GM18526 (cell line): ENCODE measurements around the gene ADCYAP1.

Source experiments
- POLR2A ChIP-seq: IDR thresholded peaks from 3 replicates; pipeline ENCODE4 v1.6.1; 2011; ENCODE audit not compliant: insufficient read length; ENCODE audit errors: extremely low read depth

The ADCYAP1 gene

DNA sequence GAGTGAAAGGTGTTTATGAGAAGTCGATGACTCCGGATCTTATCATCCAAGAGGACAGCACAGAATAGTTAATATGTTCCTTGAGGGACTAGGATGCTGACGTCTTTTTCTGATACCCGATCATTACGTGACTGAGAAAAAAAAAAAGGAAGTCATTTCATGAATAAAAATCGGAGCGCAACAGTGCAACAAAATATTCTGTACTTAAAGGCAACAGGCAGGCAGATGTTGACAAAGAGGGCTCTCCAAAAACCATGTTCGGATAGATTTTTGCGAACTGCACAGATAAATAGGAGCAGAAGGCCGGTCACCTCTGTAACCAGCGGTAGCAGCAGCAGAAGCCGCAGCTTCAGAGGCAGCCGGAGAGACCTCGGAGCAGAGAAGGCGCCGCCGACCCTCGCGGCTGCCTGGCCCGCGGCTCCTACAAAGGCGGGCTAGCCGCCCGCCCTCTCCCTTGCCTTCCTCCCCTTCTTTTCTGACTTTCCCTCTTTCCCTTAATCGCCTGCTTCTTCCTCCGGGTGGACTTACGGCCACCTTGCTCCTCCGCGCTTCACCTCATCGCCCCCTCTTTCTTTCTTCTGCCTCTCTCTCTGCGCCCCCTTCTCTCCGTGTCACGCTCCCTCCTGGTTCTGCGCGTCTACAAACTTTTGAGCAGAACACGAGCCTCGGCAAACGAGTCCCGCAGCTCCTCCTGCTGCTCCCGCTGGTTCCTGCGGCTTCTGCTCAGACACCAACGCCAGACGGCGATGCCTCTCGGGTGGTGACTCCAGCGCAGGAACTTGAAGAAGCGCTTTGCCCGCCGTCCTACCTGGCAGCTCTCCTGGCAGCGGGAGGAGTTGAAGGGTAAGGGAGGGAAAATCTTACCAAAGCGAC, at the start of gene ADCYAP1:
Gene ADCYAP1 (plus strand): TSS at position 654 of the 873 bp plus-strand sequence. CDS start 516 bp downstream, outside the sequence.
- no peak for TF ChIP-seq POLR2A

DNA sequence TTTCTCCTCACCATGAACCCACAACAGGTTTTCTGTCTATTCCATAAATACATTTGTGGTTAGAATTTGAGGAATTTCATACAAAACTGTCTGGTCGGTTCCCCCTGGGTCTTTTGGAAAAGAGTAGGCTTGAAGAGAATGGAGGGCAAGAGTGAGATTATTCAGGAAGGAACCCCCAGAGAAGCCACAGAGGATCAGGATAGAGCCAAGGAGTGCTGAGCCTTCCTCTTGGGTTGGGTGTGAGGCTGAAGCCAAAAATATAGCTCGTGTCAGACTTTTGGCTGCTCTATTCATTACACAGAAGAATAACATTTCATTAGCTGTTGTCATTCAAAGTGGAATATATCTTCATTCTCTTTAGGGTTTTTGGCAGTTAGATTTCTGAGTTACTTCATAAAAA, 46.7 kb upstream of the ADCYAP1 start:
- no peak for TF ChIP-seq POLR2A

DNA sequence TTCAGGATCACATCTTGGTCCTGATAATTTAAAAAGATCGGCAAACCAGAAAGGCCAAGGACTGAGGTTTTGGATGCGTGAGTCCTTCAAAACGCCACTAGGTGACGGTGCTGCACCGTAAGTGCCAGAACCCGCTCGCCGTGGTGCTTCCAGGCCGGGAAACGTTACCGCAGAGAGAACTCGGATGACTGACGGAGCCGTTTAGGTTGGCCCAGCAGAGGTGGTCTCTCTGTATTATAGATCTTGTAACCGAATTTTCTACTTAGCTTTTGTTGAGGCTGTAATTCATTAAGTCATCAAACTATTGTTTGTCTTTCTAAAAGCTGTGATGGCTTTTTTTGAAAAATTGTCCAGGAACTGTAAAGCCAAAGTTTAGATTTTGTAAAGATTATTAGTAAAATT, 39.8 kb upstream of the ADCYAP1 start:
- no peak for TF ChIP-seq POLR2A

DNA sequence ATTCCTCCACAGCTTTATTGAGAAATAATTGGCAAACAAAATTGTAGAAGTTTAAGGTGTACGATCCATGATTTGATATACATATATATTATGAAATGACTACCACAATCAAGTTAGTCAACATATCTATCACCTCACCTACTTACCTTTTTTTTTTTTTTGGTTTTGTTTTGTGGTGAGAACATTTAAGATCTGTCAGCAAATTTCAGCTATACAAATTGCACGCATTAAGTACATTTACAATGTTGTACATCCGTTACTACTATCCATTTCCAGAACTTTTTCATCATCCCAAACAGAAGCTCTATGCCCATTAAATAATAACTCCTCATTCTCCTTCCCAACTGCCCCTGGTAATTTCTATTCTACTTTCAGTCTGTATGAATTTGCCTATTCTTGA, 37.4 kb upstream of the ADCYAP1 start:
- TF ChIP-seq POLR2A: no peak

DNA sequence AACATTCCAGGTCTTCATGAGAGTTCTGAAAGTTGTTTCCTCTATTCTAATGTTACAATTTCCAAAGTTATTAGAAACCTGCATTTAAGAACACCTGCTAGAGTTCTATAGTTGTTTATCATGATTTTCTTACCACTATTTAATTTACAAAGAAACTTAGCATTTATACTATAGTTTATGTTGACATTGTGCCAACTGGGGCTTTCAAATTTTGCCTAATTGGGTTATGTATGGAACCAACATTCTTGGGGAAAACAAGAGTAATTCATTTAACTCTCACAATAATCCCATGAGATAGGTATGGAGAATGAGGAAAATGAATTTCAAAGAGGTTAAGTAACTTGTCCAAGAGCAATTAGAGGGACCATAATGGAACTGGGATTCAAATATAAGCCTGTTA, 28.8 kb upstream of the ADCYAP1 start:
- TF ChIP-seq POLR2A: no peak

DNA sequence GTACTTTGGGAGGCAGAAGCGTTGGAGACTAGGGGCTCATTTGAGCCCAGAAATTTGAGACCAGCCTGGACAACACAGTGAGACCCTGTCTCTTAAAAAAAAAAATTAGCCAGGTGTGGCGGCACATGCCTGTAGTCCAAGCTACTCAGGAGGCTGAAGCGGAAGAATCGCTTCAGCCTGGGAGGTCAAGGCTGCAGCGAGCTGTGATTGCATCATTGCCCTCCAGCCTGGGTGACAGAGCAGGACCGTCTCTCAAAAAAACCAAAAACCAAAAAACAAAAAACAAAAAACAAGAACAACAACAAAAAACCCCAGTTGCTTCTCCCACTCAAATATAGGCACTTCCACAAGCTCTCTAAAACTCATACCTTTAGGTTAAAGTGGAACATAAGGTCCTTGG, 27.4 kb upstream of the ADCYAP1 start:
- no peak for TF ChIP-seq POLR2A

DNA sequence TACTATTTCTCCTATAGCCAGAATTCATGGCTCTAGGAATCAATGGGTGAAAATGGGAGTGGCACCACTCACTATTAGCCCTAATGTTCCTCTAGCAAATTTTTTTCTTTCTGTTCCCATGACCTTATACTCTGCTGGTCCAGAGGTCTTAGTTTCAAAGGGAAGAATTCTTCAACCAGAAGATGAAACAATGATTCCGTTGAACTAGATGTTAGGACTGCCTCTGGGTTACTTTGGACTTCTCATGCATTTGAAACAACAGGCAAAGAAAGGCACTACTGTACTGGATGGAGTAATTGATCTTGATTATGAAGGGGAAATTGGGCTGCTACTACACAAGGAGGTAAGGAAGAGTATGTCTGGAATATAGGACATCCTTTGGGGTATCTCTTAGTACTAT, 18.6 kb upstream of the ADCYAP1 start:
- no peak for TF ChIP-seq POLR2A

DNA sequence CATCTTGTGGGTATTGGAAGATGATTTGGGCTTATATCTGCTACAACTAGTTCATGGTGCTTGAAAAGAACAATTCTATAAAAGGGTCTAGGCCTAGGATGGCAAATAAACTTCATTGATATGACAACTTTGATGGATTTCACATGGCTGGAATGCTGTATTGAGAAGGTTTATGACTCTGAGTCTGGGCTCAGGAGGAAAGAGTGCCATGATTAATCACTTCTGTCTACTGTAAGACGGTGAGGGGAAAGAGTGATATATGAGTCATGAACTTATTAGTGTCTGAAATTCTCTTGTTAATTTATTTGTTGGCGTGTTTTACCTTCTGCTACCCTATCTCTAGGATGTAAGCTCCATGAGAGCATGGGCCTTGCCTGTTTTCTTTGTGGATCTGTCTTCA, 17.0 kb upstream of the ADCYAP1 start:
- no peak for TF ChIP-seq POLR2A

DNA sequence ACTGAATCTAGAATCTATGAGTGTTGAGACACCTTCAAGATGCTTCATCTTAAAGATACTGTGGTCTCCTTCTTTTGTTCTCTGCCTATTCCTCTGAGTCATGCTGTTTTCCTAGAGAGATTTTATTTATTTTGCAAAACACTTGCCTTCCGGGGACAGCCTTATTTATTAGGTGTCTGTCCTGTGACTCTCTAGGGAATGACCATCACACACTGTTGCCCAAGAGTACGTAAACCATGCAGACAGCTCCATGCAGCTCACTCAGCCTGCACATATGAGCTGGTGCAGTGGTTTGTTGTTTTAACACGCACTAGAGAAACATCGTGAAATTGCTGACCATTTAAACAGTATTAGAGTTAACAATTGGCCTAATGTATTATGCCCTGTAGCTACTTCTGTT, 12.4 kb upstream of the ADCYAP1 start:
- no peak for TF ChIP-seq POLR2A

DNA sequence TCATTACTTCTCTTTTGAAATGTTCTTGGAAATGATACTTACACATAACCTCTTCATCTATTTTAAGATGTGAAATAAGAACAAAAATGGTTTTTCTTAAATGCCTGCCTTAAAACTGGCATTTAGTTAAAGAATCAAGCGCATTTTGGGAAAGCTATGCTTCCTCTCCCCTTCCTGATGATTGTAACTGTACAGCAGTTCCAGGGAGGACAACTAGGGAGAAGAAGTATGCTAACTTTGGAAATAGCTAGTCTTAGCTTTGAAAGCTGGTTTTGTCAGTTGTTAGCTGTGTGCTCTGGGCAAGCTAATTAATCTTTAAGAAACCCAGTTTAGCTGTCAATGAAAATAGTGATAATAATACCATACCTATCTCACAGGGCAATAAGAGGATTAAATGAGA, 8.4 kb upstream of the ADCYAP1 start:
- TF ChIP-seq POLR2A: no peak

DNA sequence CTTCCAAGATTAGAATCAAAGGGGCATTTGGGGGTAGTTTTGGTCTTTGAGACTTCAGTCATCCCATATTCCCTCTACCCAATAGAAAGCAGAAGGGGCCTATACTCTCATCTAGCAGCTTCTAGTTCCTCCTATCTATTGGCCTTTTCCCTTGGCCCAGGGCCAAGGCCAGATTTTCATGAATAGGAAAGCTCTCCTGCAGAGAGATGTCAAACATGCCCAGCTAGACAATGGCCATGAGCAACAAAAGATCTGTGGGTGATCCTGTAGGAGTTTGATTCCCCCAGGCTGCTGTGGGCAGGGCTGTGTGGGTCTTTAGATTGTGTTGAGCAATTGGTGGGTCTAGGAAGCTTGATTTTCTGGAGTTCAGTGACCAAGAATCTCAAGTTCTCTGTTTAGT, 2.9 kb upstream of the ADCYAP1 start:
- TF ChIP-seq POLR2A: no peak

DNA sequence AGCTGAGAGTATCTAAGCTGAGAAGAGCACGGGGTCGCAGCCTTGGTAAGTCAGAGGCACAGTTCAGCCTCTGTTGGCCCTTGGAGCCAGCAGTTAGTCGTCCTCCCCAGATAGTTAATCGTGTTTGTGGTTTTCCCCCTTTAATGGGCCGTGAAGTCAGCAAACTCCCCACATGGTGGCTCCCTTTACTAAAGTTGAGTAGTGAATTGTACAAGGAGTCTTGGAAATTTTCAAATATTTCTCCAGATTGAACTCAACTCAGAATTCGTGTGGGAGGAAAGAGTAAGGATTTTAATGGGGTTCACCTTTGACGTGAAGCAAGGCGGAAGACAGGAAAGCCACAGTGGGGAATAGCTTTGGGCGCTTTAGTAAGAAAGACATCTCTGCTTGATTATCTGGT, 2.4 kb upstream of the ADCYAP1 start:
- TF ChIP-seq POLR2A: no peak

DNA sequence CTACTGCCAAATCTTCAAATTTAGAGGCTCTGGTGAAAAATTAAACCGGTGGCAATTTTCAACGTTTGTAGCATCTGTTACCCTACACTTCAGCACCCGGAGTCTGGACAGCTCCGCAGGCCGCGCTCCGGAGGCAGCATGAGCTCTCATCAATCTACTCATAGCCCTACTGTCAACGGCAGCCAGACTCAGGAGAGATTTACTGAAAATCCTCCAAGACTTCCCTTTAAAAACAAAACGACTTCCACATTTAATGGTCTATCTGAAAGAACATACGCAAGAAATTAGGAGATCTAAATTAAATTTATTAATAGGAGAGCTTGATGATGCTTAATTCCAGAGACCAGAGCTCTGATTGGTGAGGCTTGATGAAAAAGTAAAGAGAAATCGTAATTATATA, 970 bp upstream of the ADCYAP1 start:
- no peak for TF ChIP-seq POLR2A

DNA sequence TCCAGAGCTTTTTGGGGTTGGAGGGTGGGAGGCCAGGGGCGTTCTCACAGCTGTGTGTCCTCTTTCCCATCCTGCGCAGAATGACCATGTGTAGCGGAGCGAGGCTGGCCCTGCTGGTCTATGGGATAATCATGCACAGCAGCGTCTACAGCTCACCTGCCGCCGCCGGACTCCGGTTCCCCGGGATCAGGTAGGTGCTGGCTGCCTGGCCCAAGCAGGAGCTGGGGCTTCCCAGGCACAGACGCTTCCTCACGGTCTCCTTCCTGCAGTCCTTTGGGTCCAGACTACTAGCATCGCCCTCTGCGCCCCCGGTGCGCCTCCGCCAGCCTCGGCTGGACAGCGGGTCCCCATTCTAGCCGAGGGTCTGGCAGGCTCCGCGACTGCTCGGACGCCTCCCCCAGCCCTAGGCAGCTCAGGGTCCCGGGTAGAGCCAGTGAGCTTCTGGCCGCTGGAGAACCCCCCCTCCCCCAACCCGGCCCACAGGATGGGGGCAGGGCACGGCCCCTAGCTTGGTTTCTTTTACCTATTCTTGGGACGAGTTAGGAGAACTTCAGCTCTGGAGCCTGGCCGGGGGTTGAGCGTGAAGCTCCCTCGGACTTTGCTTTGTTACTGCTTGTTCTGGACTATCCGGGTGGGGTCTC, 756 bp downstream of the ADCYAP1 start:
- no peak for TF ChIP-seq POLR2A

DNA sequence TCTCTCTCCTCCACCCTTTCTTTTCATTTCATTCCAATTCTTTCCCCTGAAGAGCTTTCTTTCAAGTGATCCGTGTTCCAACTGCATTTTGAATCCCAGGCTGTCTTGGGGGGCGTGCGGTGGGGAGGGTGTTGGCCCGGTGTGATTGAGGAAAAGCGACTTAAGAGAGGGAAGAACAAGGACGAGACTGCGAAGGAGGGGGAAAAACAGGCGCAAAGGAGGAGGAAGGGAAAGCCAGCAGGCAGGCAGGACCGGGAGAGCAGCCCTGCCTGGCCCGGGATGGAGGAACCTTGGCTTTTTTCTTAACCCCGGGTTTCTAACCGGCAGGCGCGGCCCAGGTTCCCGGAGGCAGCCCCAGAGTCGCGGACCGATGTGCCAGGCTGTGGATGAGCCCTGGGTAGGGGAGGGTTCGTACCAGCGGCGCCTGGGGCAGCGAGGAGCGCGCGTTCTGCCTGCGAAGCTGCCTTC, 1.3 kb downstream of the ADCYAP1 start:
- TF ChIP-seq POLR2A: no peak

DNA sequence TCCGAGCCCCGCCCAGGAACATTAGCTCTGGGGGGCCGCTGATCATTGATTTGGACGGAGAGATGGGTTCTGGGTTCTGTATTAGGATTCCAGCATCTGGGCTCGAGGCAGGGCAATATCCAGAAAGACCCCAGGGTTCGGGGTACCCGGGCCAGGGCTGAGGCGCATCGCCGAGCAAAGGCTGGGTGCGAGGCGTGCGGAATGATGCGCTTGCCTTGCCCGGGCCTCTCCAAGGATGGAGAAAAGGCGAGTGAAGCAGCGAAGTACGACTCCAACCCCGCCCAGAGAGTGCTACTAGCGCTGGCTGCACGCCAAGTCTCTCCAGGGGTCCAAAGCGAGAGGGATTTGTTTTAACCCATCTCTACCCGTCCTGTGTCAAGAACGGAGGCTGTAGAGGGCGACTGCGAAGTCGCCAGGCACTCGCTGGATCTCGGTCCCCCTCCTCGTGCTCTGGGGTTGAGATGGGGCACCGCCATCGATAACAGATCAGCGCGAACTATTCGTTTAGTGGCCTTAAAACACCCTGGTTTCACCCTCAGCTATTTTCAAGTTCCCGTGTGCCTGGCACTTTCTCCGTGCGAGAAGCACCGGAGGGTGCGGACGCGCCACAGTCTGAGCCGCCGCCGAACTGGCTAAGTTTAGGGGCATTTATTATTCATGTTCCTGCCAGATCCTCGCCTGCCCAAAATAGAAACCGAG, 1.9 kb downstream of the ADCYAP1 start:
- no peak for TF ChIP-seq POLR2A

DNA sequence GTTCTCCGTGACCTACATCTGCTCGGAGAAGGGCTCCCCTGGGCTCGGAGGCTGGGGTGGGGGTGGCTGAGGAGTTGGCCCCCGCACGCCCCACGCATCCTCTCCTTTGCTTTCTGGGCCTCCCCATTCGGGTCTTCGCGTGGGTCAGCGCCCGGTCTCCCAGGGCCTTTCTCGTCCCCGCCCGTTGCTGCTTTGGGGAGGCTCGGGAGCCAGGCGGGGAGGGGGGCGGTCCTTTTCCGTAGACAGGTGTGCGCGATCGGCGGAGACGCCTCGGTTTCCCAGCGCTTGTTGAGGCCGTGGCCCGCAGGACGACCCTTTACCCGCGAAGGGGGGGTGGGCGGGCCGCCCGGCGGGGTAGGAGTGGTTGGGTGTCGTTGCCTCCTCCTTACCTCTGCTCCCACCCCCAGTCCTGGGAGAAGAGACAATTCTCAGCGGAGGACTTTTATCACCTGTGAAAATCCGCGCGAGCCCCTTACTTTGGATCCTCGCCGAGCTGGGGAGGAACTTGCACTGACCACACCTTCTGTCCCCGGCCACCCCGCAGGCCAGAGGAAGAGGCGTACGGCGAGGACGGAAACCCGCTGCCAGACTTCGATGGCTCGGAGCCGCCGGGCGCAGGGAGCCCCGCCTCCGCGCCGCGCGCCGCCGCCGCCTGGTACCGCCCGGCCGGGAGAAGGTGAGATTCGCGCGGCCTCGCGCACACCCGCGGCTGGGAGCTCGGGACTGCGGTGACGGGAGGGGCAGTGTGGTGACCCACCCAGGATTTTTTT, 2.6 kb downstream of the ADCYAP1 start:
- no peak for TF ChIP-seq POLR2A
